Measurements from ENCODE around the gene UBQLN1.
"Not testable (repeated sequence)": the region's sequence is repeated elsewhere in the genome, so short reads cannot be mapped to it uniquely, and the experiment has no call there.

The UBQLN1 gene

GRCh38 chr9:83633255-83633654 lies 74.5 kb downstream of the UBQLN1 start:
- DNase-seq (ENCODE audit: low read depth): no peak

- DNase-seq (ENCODE audit: low read depth): no peak
Observed at GRCh38 chr9:83630938-83631457, 76.8 kb downstream of the UBQLN1 start.

GRCh38 chr9:83629433-83630104 lies 78.2 kb downstream of the UBQLN1 start:
- DNase-seq (ENCODE audit: low read depth): no peak

- DNase-seq (ENCODE audit: low read depth): no peak
Observed at GRCh38 chr9:83628540-83628939, 79.2 kb downstream of the UBQLN1 start.

GRCh38 chr9:83625178-83625577 lies 82.6 kb downstream of the UBQLN1 start:
- DNase-seq (ENCODE audit: low read depth): no peak

GRCh38 chr9:83623679-83624076 lies 84.1 kb downstream of the UBQLN1 start:
- no peak for DNase-seq (ENCODE audit: low read depth)

- DNase-seq (ENCODE audit: low read depth): peak; percentile 31
Observed at GRCh38 chr9:83622939-83623678, 84.6 kb downstream of the UBQLN1 start, which contains the start of gene IDNK. IDNK (plus strand) TSS chr9:83623143; CDS start chr9:83623172, 29 bp downstream.

- DNase-seq (ENCODE audit: low read depth): no peak
Observed at GRCh38 chr9:83622433-83622938, 85.3 kb downstream of the UBQLN1 start.

GRCh38 chr9:83620841-83621636 lies 86.7 kb downstream of the UBQLN1 start:
- DNase-seq (ENCODE audit: low read depth): peak; percentile 23

GRCh38 chr9:83617299-83617698 lies 90.5 kb downstream of the UBQLN1 start:
- DNase-seq (ENCODE audit: low read depth): no peak

GRCh38 chr9:83613298-83613697 lies 94.5 kb downstream of the UBQLN1 start:
- DNase-seq (ENCODE audit: low read depth): not testable (repeated sequence)

Measured in GM04504 (cell line).